ENCODE results near the gene RANBP9. TPM values are rescaled to one million over a fixed set of nuclear protein-coding genes. Genes with fewer than 3 reads are reported as not detected.
A peak's percentile ranks its signal among the peaks of the same experiment; 100 is the strongest.

The RANBP9 gene
- total RNA-seq, 2 donors from 2014 or later: 14.3 to 26.7 TPM

GRCh38 chr6:13614926-13615791 is 96.5 kb downstream of the RANBP9 start, which contains the start of gene NOL7:
TSS of gene NOL7 (plus strand) at chr6:13615335. CDS start at chr6:13615359, 24 bp downstream.
- Histone ChIP-seq H3K27me3 (no peaks in the 10 kb centered on the region), H3K36me3 (replicated peaks in 1 of 2; ENCODE audit: insufficient read depth in 1 of 2, low read depth in 2 of 2) (peaks cover 4 to 19% of the 10 kb centered on the region in 2 donors), H3K4me1 (peaks cover 36% of the 10 kb centered on the region), H3K27ac (peak within 1 kb of the TSS; percentile 86 to 94 (median 91)), H3K4me3 (peak within 1 kb of the TSS; percentile 75 to 82), H3K9me3 (no peaks in the 10 kb centered on the region)
- 0% methylated on average over 23 to 85 of the region's 85 CpGs for WGBS, 2 donors
- intact Hi-C loops (cut with DNase I): loop anchor here (10.0 kb wide), 1 partner anchor 100 kb away; the partner anchor contains the start of gene RANBP9
- DNase-seq: peak; percentile 97 to 98 (median 98)
- TF ChIP-seq POLR2A (IDR thresholded peaks at IDR 0.05) (peak; percentile 76 to 89 (median 88)), CTCF (IDR thresholded peaks at IDR 0.05) (peak; percentile 78 to 99 (median 99))
- peak; percentile 98 for ATAC-seq

GRCh38 chr6:13614126-13614925 is 97.3 kb downstream of the RANBP9 start:
- Histone ChIP-seq H3K9me3 (no peaks in the 10 kb centered on the region), H3K27ac (peak overlapping the region; percentile 86 to 94 (median 91)), H3K4me3 (peak overlapping the region; percentile 47 to 82), H3K4me1 (peaks cover 36% of the 10 kb centered on the region), H3K36me3 (replicated peaks in 1 of 2; ENCODE audit: insufficient read depth in 1 of 2, low read depth in 2 of 2) (peaks cover 0 to 11% of the 10 kb centered on the region in 2 donors), H3K27me3 (no peaks in the 10 kb centered on the region)
- ATAC-seq: peak; percentile 41
- intact Hi-C loops (cut with DNase I): loop anchor here (10.0 kb wide), 1 partner anchor 100 kb away; the partner anchor contains the start of gene RANBP9
- DNase-seq: peak; percentile 58 to 72 (median 65)
- WGBS, 2 donors: 3 to 4% methylated on average over 27 to 38 of the region's 38 CpGs
- TF ChIP-seq CTCF (IDR thresholded peaks at IDR 0.05) (no peak), POLR2A (IDR thresholded peaks at IDR 0.05) (no peak)

GRCh38 chr6:13613029-13613594 is 98.5 kb downstream of the RANBP9 start:
- TF ChIP-seq CTCF (IDR thresholded peaks at IDR 0.05) (no peak), POLR2A (IDR thresholded peaks at IDR 0.05) (no peak)
- no peak overlapping the region for H3K27ac ChIP-seq
- 65 to 71% methylated on average over 3 of the region's 3 CpGs for WGBS, 2 donors
- ATAC-seq (no peak), DNase-seq (peak in 1 of 4 donors; percentile 8)
- H3K27me3 ChIP-seq: no peaks in the 10 kb centered on the region
- peaks cover 0 to 4% of the 10 kb centered on the region in 2 donors for H3K36me3 ChIP-seq (replicated peaks in 1 of 2; ENCODE audit: insufficient read depth in 1 of 2, low read depth in 2 of 2)
- intact Hi-C loops (cut with DNase I): loop anchor here (10.0 kb wide), 1 partner anchor 102 kb away; the partner anchor contains the start of gene RANBP9
- H3K4me1 ChIP-seq: peaks cover 36% of the 10 kb centered on the region
- no peak overlapping the region for H3K4me3 ChIP-seq
- H3K9me3 ChIP-seq: no peaks in the 10 kb centered on the region

- TF ChIP-seq CTCF (IDR thresholded peaks at IDR 0.05): no peak
- TF ChIP-seq POLR2A (IDR thresholded peaks at IDR 0.05): no peak
- DNase-seq: no peak
- WGBS, 2 donors: 43 to 59% methylated on average over 4 of the region's 4 CpGs
- Histone ChIP-seq H3K4me3 (no peak overlapping the region), H3K27ac (no peak overlapping the region), H3K27me3 (no peaks in the 10 kb centered on the region), H3K36me3 (replicated peaks in 1 of 2; ENCODE audit: insufficient read depth in 1 of 2, low read depth in 2 of 2) (no peaks in the 10 kb centered on the region), H3K9me3 (no peaks in the 10 kb centered on the region), H3K4me1 (peaks cover 25% of the 10 kb centered on the region)
- intact Hi-C loops (cut with DNase I): loop anchor here (10.0 kb wide), 1 partner anchor 103 kb away; the partner anchor contains the start of gene RANBP9
- ATAC-seq: no peak
Observed at GRCh38 chr6:13611715-13612114, 99.9 kb downstream of the RANBP9 start.

All from body of pancreas (tissue), 4 donors.